NT2/D1 (cell line): ENCODE measurements around the gene MEAF6.

Source experiments
- DNase-seq: peaks from one replicate; pipeline ENCODE4 v3.0.0-alpha.2; 2011; ENCODE audit warnings: low read depth, low spot score
- H3K27me3 ChIP-seq: 2 replicates; pipeline ENCODE4 v1.6.0; 2011; ENCODE audit warnings: mild to moderate bottlenecking; ENCODE audit not compliant: insufficient read length, insufficient read depth
- H3K36me3 ChIP-seq: 2 replicates; pipeline ENCODE4 v1.6.1; 2011; ENCODE audit warnings: mild to moderate bottlenecking, low read length, mixed read lengths; ENCODE audit not compliant: insufficient read depth, insufficient read length
- H3K4me1 ChIP-seq: 2 replicates; pipeline ENCODE4 v1.5.1; 2011; ENCODE audit not compliant: insufficient read depth, insufficient read length
- H3K4me3 ChIP-seq: 2 replicates; pipeline ENCODE4 v1.5.1; 2011; ENCODE audit warnings: low read depth; ENCODE audit not compliant: insufficient read length
- H3K9ac ChIP-seq: 2 replicates; pipeline ENCODE4 v1.6.0; 2011; ENCODE audit warnings: low read depth; ENCODE audit not compliant: insufficient read length
- H3K9me3 ChIP-seq: 2 replicates; pipeline ENCODE4 v1.5.1; 2011; ENCODE audit warnings: mild to moderate bottlenecking, low read length; ENCODE audit not compliant: insufficient read depth
- SUZ12 ChIP-seq: IDR thresholded peaks from 2 replicates; pipeline ENCODE4 v1.6.1; 2011; ENCODE audit not compliant: insufficient read length, insufficient read depth; ENCODE audit errors: extremely low read depth
- YY1 ChIP-seq: IDR thresholded peaks from 2 replicates; pipeline ENCODE4 v1.6.1; 2011; ENCODE audit not compliant: insufficient read length, insufficient read depth
- ZNF274 ChIP-seq: IDR thresholded peaks from 2 replicates; pipeline ENCODE4 v1.6.1; 2011; ENCODE audit warnings: mild to moderate bottlenecking, low read depth, low read length

The MEAF6 gene

DNA sequence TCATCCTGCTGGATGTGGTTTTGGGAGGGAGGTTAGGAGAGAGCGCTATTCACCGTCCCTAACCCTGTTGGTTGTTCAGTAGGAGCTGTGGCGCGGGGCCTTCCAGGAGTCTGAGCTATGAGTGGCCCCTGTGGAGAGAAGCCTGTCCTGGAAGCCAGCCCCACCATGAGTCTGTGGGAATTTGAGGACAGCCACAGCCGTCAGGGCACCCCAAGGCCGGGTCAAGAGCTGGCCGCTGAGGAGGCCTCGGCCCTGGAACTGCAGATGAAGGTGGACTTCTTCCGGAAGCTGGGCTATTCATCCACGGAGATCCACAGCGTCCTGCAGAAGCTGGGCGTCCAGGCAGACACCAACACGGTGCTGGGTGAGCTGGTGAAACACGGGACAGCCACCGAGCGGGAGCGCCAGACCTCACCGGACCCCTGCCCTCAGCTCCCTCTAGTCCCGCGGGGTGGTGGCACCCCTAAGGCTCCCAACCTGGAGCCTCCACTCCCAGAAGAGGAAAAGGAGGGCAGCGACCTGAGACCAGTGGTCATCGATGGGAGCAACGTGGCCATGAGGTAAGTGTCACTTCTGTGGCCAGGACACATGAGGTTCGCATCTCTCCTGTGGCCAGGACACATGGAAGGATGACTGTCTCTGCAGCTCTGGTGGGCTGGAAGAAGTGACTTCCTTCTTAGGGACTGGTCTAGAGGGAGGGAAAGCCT lies 39.0 kb downstream of the MEAF6 start:
- TF ChIP-seq ZNF274: no peak
- TF ChIP-seq YY1: no peak
- TF ChIP-seq SUZ12: no peak

DNA sequence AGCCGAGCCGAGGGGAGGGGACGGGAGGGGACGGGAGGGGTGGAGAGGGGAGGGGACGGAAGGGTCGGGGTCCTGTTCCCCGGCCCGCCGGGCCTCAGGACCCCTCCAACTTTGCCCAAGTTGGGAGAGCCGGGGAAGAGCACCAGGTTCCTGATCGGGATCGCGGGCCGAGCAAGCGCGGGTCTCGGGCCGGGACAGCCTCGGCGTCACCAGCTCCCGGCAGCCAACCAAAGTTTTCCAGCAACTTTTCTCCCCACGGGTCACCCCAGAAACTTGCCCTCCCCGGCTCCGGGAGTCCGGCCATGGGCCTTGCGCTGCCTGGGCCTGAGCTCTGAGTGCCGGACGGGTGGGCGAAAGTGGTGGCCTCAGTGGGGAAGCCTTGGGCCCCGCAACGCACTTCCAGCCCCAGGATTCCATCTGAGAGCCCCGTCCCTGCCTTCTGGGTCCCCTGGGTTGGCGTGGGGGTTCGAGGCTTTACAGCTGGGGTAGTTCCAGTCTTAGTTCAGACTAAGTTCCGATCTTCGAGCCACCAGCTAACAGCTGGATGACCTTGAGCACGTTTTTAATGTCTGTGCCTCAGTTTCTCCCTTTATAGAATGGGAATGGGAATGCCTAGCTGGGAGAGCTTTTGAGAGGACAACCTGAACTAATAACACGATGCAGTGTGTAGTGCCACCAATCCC lies 39.7 kb downstream of the MEAF6 start:
- no peak for DNase-seq
- no peak for TF ChIP-seq ZNF274
- no peak for TF ChIP-seq YY1
- TF ChIP-seq SUZ12: no peak
- H3K36me3 ChIP-seq: peaks cover 43% of the 10 kb centered on the region
- peak overlapping the region; percentile 73 for H3K4me3 ChIP-seq
- no peaks in the 10 kb centered on the region for H3K9me3 ChIP-seq
- H3K4me1 ChIP-seq: peaks cover 57% of the 10 kb centered on the region
- H3K9ac ChIP-seq: peak overlapping the region; percentile 80
- H3K27me3 ChIP-seq: peaks cover 19% of the 10 kb centered on the region

More for the DNA sequence above, 39.0 kb downstream of the MEAF6 start:
- H3K36me3 ChIP-seq: peaks cover 50% of the 10 kb centered on the region
- H3K9ac ChIP-seq: peak overlapping the region; percentile 80
- H3K9me3 ChIP-seq: no peaks in the 10 kb centered on the region
- H3K27me3 ChIP-seq: peaks cover 19% of the 10 kb centered on the region
- H3K4me1 ChIP-seq: peaks cover 60% of the 10 kb centered on the region
- DNase-seq: no peak
- H3K4me3 ChIP-seq: peak overlapping the region; percentile 73

DNA sequence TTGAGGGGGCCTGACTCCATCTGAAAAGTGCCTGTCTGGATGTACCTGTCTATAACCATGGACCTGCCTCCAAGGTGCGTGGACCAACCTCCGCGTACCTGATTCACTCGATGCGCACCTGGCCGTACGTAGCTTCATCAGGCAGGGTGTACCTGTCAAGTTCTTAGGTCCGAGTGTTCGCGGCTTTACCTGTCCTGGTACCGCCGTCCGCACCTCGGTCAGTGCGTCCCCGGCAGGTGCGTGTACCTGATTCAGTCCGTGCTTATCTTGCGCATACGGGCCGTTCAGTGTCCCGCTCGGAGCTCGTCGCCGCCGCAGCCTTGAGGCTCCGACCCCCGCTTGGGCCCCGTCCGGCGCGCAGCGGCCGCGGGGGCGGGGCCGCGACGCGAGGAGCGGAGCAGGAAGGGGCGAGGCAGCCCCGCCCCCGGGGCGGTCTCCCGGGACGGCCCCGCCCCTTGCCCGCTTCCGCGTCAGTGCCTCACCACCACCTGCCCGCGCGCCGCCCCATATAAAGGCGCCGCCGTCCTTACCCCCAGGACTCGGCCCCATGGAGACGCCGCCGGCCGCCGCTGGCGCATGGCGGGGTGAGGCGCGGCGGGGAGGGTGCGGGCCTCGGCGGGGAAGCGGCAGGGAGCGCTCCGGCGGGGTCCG lies 40.4 kb downstream of the MEAF6 start, which contains the start of gene ZC3H12A:
TSS of gene ZC3H12A (plus strand) at position 535 of the 651 bp plus-strand sequence. CDS start 917 bp downstream, outside the sequence.
- H3K36me3 ChIP-seq: peaks cover 36% of the 10 kb centered on the region
- H3K27me3 ChIP-seq: peaks cover 19% of the 10 kb centered on the region
- TF ChIP-seq ZNF274 (no peak), YY1 (no peak), SUZ12 (no peak)
- H3K4me3 ChIP-seq: peak within 1 kb of the TSS; percentile 73
- peak; percentile 84 for DNase-seq
- H3K9me3 ChIP-seq: no peaks in the 10 kb centered on the region
- peaks cover 50% of the 10 kb centered on the region for H3K4me1 ChIP-seq
- H3K9ac ChIP-seq: peak within 1 kb of the TSS; percentile 80

DNA sequence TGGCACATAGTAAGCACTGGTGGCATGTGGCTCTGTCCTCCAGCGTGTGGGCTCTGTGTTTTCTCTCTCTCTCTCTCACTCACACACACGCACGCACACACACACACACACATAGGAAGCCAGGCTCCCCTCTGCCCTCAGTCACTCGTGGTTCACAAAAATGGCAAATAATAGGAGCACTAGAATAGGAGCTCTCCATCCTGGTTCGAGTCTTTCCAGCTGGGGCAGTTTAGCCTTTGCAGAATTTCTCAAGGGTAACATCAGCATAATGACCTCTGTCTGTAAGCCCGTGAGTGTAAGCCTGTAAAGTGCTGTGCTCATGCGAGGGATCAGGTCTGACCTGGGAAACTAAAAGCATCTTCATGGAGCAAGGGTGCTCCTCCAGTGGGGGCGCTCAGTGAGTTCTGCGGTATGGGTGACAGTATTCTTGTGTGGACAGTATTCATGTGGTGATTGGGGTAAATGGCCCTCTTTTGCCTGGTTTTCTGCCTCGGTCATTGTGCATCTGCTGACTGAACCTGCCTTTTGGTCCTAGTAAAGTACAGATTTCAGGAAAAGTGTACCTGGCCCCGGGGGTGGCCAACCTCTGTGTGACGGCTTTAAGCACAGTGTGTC lies 41.0 kb downstream of the MEAF6 start:
- Histone ChIP-seq H3K4me3 (peak overlapping the region; percentile 72), H3K9ac (peak overlapping the region; percentile 79), H3K36me3 (peaks cover 30% of the 10 kb centered on the region), H3K27me3 (peaks cover 19% of the 10 kb centered on the region), H3K9me3 (no peaks in the 10 kb centered on the region), H3K4me1 (peaks cover 45% of the 10 kb centered on the region)
- DNase-seq: no peak
- TF ChIP-seq SUZ12 (no peak), ZNF274 (no peak), YY1 (no peak)

DNA sequence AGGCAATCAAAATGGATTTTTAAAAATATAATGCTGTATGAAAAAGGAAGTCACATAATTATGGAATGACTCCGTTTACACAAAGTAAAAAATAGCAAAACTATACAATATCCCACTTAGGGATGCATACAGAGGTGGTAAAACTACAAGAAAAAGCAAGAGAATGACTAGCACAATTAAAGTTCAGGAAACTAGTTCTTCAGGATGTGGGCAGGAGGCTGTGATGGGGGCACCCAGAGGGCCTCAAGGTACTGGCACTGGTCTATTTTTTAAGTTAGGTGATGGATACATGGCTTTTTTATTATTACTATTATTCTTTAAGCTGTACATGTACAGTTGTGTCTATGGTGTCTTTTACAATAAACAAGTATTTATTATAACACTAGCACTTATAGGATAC lies 41.6 kb downstream of the MEAF6 start:
- Histone ChIP-seq H3K4me1 (peaks cover 41% of the 10 kb centered on the region), H3K9ac (no peak overlapping the region), H3K36me3 (peaks cover 24% of the 10 kb centered on the region), H3K9me3 (no peaks in the 10 kb centered on the region), H3K4me3 (no peak overlapping the region), H3K27me3 (peaks cover 19% of the 10 kb centered on the region)
- TF ChIP-seq YY1 (no peak), ZNF274 (no peak), SUZ12 (no peak)
- no peak for DNase-seq

DNA sequence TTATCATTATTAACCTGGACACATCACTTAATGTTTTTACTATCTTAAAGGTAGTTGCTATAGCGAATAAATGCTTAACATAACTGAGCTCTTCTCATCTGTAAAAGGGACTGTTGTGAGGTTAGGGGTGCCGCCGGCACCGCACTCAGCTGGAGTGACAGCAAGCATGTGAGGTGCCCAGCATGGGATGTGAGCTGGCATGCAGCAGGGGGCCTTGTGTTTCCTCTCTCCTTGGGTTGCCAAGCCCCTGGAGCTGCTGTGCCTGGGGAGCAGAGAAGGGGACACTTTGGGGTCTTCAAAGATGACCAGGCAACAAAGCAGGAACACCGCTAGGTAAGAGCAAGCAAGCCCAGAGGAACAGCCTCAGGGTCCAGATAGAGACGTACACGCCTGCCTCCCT lies 42.3 kb downstream of the MEAF6 start:
- no peak for DNase-seq

More for the DNA sequence above, 42.3 kb downstream of the MEAF6 start:
- Histone ChIP-seq H3K9me3 (no peaks in the 10 kb centered on the region), H3K4me3 (no peak overlapping the region), H3K9ac (no peak overlapping the region), H3K4me1 (peaks cover 36% of the 10 kb centered on the region), H3K36me3 (peaks cover 20% of the 10 kb centered on the region), H3K27me3 (peaks cover 19% of the 10 kb centered on the region)
- no peak for TF ChIP-seq ZNF274
- no peak for TF ChIP-seq YY1
- TF ChIP-seq SUZ12: no peak
